Body of pancreas (tissue), 4 donors: Measurements from ENCODE around the gene VEGFA.

Experiments used
- POLR2A ChIP-seq, 3 donors: fragments of 450-650 bp; IDR thresholded peaks; one replicate each; pipeline ENCODE4 v1.6.1; 2016; ENCODE audit warnings: antibody characterized with exemption in 3 of 3, mild to moderate bottlenecking in 2 of 3
- TF ChIP-seq, protein P1 (sequence below), 7 experiments: fragments of 450-650 bp in 4 of 7; fragments of 200-600 bp in 3 of 7; sonication (generic) in 3 of 7; IDR thresholded peaks; one replicate each; pipeline ENCODE4 v1.5.1; 2016 to 2019; ENCODE audit warnings: antibody characterized with exemption in 7 of 7

DNA sequence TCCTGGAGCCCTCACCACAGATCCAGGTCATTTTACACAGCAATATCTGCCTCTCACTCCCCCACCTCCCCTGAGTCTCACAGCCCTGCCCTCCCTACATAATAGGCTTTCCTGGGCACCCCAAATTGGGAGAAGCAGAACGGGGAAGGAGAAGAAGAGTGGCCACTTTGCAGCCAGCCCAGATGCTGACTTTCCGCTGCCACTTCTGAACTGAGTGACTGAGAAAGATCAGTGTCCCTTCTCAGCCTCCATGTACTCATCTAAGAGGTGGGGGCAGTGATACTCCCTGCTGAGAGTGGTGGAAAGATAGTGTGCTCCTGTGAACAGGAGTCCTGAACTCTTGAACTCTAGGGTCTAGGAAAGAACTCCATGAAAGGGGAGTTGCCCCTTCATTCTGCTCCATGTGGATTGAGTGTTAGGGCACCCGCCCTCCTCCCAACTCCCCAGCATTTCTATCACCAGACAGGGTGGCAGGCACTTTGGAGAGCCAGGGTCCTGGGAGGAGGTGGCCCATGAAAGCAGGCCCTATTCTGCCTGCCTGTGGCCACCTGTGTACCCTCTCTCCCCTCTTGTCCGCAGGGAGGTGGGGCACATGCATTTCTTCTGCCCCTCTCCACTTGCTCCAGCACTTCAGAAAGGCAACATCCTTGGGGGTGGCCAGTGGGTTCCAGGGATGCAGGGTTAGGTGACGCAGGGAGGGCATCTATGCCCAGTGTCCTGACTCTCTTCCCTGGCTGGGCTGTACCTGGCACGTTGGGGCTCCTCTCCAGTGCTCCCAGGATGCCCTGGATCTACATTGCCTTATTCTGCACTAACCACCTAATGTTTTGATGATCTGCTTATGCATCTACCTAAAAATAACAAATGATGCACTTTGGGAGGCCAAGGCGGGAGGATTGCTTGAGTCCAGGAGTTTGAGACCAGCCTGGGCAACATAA, 44.1 kb upstream of the VEGFA start:
- TF ChIP-seq POLR2A (IDR thresholded peaks at IDR 0.05): no peak
- TF ChIP-seq, protein P1, sequence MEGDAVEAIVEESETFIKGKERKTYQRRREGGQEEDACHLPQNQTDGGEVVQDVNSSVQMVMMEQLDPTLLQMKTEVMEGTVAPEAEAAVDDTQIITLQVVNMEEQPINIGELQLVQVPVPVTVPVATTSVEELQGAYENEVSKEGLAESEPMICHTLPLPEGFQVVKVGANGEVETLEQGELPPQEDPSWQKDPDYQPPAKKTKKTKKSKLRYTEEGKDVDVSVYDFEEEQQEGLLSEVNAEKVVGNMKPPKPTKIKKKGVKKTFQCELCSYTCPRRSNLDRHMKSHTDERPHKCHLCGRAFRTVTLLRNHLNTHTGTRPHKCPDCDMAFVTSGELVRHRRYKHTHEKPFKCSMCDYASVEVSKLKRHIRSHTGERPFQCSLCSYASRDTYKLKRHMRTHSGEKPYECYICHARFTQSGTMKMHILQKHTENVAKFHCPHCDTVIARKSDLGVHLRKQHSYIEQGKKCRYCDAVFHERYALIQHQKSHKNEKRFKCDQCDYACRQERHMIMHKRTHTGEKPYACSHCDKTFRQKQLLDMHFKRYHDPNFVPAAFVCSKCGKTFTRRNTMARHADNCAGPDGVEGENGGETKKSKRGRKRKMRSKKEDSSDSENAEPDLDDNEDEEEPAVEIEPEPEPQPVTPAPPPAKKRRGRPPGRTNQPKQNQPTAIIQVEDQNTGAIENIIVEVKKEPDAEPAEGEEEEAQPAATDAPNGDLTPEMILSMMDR (IDR thresholded peaks at IDR 0.05): no peak
